Mesendoderm (in vitro differentiated cells): ENCODE results near the gene RBSN. TPM values are rescaled to one million over a fixed set of nuclear protein-coding genes. Genes with fewer than 3 reads are reported as not detected.
"Not testable (repeated sequence)": the region's sequence is repeated elsewhere in the genome, so short reads cannot be mapped to it uniquely, and the experiment has no call there.

Source experiments
- DNase-seq: peaks from one replicate; pipeline ENCODE4 v3.0.0; 2013
- H2AK5ac ChIP-seq: 2 replicates; pipeline ENCODE4 v1.6.1; 2013; ENCODE audit warnings: low read length, inconsistent platforms
- H2BK120ac ChIP-seq: 2 replicates; pipeline ENCODE4 v1.6.1; 2013; ENCODE audit warnings: low read depth, mild to moderate bottlenecking, low read length, moderate library complexity, mixed read lengths
- H2BK15ac ChIP-seq: replicated peaks from 2 replicates; pipeline ENCODE4 v1.6.1; 2013; ENCODE audit warnings: low read depth, mild to moderate bottlenecking, moderate library complexity
- H2BK5ac ChIP-seq: 2 replicates; pipeline ENCODE4 v1.6.1; 2013; ENCODE audit warnings: low read length, inconsistent platforms
- H3K18ac ChIP-seq: 2 replicates; pipeline ENCODE4 v1.6.1; 2013; ENCODE audit warnings: mild to moderate bottlenecking, low read length, mixed read lengths
- H3K23ac ChIP-seq: one replicate; pipeline ENCODE4 v1.6.1; 2013; ENCODE audit warnings: low read length
- H3K27ac ChIP-seq: 2 replicates; pipeline ENCODE4 v1.5.1; 2013; ENCODE audit warnings: low read depth, mild to moderate bottlenecking, inconsistent platforms, low read length, moderate library complexity
- H3K27me3 ChIP-seq: 2 replicates; pipeline ENCODE4 v1.6.1; 2013; ENCODE audit warnings: low read length, control low read depth, mild to moderate bottlenecking, inconsistent platforms; ENCODE audit not compliant: insufficient read depth, poor library complexity
- H3K36me3 ChIP-seq: 2 replicates; pipeline ENCODE4 v1.6.1; 2013; ENCODE audit warnings: low read length, inconsistent platforms; ENCODE audit not compliant: control insufficient read depth, insufficient read depth
- H3K4ac ChIP-seq: one replicate; pipeline ENCODE4 v1.6.1; 2013; ENCODE audit warnings: low read depth, mild to moderate bottlenecking, low read length, moderate library complexity
- H3K4me1 ChIP-seq: 2 replicates; pipeline ENCODE4 v1.6.1; 2013; ENCODE audit warnings: low read depth, low read length, inconsistent platforms; ENCODE audit not compliant: control insufficient read depth
- H3K4me2 ChIP-seq: 2 replicates; pipeline ENCODE4 v1.6.1; 2013; ENCODE audit warnings: low read length
- H3K4me3 ChIP-seq: 2 replicates; pipeline ENCODE4 v1.5.1; 2013; ENCODE audit warnings: mild to moderate bottlenecking, low read length
- H3K56ac ChIP-seq: one replicate; pipeline ENCODE4 v1.6.1; 2013; ENCODE audit warnings: low read length
- H3K79me1 ChIP-seq: 2 replicates; pipeline ENCODE4 v1.6.1; 2013; ENCODE audit warnings: low read length, inconsistent platforms
- H3K79me2 ChIP-seq: 2 replicates; pipeline ENCODE4 v1.6.1; 2013; ENCODE audit warnings: mild to moderate bottlenecking, low read length; ENCODE audit not compliant: control insufficient read depth, insufficient read depth
- H3K9ac ChIP-seq: 2 replicates; pipeline ENCODE4 v1.6.1; 2013; ENCODE audit warnings: low read length, inconsistent platforms
- H4K5ac ChIP-seq: one replicate; pipeline ENCODE4 v1.6.1; 2013; ENCODE audit warnings: low read length
- H4K8ac ChIP-seq: one replicate; pipeline ENCODE4 v1.6.1; 2013; ENCODE audit warnings: low read depth, mild to moderate bottlenecking, control low read depth, low read length, moderate library complexity
- WGBS: extraction: QIAGEN DNeasy Blood & Tissue Kit; methylation state at CpG from one replicate; pipeline ENCODE4 v1.1.7; 2013; ENCODE audit warnings: low lambda C conversion rate, missing lambda C conversion rate; ENCODE audit not compliant: insufficient coverage; ENCODE audit errors: extremely low coverage; 5-methylcytosine and 5-hydroxymethylcytosine counted together
- polyA plus RNA-seq, 2 experiments: library from polyadenylated mRNA; stranded (reverse); fragments of 200-250 nt; gene quantifications; one replicate each; pipeline ENCODE4 v1.2.3, GENCODE V29; 2013

Gene RBSN
- 11.2 TPM for polyA plus RNA-seq (2013, experiment 1 of 2)
- 10.6 TPM for polyA plus RNA-seq (2013, experiment 2 of 2)

DNA sequence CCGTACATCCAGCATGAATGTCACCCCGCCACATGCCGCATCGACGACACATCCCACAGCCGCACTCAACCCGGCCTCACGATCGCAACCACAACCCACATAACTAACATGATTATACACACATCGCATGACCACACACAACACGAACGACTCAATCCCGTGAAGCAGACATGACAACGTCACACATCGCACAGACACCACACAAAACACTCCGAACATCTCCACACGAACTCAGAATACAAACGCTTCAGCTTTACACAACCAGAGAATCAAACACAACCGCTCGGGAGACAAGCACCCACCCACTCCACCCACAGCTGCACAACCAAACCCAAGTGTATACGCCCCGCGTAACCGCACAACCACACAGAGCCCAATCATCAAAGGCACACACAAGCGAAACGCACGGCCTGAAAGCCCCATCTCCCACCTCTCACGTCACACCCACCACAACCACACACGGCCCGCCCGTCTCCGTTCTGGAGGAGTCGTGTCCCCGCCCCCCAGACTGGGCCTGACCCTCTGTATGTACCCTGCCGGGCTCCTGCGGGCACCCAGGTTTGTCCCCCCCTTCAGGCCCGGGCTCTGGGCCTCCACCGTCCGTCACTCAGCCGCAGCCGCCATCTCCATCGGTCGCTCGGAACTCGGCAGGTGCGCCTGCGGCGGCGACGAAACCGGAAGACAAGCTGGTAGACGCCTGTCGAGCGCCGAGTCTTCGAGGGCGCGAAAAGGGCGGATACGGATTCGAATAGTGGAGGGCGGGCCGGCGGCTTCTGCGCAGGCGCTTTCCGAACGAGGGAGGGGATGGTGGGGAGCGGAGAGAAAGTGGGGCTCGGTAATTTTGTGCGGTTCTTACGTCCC, at the start of gene RBSN:
TSS of gene RBSN (minus strand) at position 646 of the 861 bp plus-strand sequence. CDS start 3,028 bp downstream, outside the sequence.
- Histone ChIP-seq H3K18ac (peak within 1 kb of the TSS; percentile 22), H3K27ac (no peak within 1 kb of the TSS), H3K79me1 (peaks cover 10% of the 10 kb centered on the region), H2BK15ac (no peak within 1 kb of the TSS), H3K27me3 (no peaks in the 10 kb centered on the region), H3K4ac (no peak within 1 kb of the TSS), H3K4me2 (peak within 1 kb of the TSS; percentile 100), H3K4me1 (peaks cover 5% of the 10 kb centered on the region), H3K9ac (peak within 1 kb of the TSS; percentile 97), H3K56ac (peak within 1 kb of the TSS; percentile 99), H3K4me3 (peak within 1 kb of the TSS; percentile 99), H2BK120ac (no peak within 1 kb of the TSS), H3K36me3 (peaks cover 3% of the 10 kb centered on the region), H2AK5ac (no peak within 1 kb of the TSS), H4K8ac (no peak within 1 kb of the TSS), H3K23ac (peak within 1 kb of the TSS; percentile 68), H2BK5ac (no peak within 1 kb of the TSS), H4K5ac (peak within 1 kb of the TSS; percentile 63), H3K79me2 (peaks cover 9% of the 10 kb centered on the region)
- no CpG with 5 or more reads among the region's 72 CpGs for WGBS
- DNase-seq = peak; percentile 97

GRCh38 chr3:15148614-15149013, 49.7 kb upstream of the RBSN start:
- Histone ChIP-seq H4K5ac (no peak overlapping the region), H3K9ac (no peak overlapping the region), H4K8ac (no peak overlapping the region), H3K23ac (no peak overlapping the region), H3K79me2 (no peaks in the 10 kb centered on the region), H3K18ac (no peak overlapping the region), H3K4me2 (no peak overlapping the region), H2BK120ac (no peak overlapping the region), H3K56ac (no peak overlapping the region), H3K4ac (no peak overlapping the region), H3K36me3 (no peaks in the 10 kb centered on the region), H3K27ac (no peak overlapping the region), H3K27me3 (no peaks in the 10 kb centered on the region), H3K4me1 (no peaks in the 10 kb centered on the region), H3K4me3 (no peak overlapping the region), H2BK15ac (no peak overlapping the region), H3K79me1 (no peaks in the 10 kb centered on the region), H2AK5ac (no peak overlapping the region), H2BK5ac (no peak overlapping the region)
- DNase-seq = peak; percentile 96
- no CpG with 5 or more reads among the region's 3 CpGs for WGBS

DNA sequence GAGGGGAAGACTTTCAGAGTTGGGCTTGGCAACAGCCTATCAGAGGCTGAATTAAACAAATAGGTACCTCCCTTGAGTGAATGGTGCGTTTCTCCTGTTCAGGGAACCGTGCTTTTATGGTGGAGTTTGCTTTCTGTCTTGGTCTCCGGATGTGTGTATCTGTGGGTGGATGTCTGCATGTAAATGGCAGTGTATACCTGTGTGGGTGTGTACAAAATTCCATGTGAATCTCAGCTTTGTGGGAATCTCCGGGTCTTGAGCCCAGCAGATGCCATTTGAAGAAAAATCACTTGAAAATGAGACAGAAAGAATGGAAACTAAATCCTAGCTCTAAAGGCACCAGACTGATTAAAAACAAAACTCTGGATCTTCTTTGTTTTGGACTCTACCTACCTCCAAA, 37.9 kb upstream of the RBSN start:
- not testable (repeated sequence) for H2BK120ac ChIP-seq, H4K8ac ChIP-seq, H3K27ac ChIP-seq, H3K36me3 ChIP-seq, H3K79me1 ChIP-seq, H3K4me2 ChIP-seq, H3K9ac ChIP-seq, H2BK5ac ChIP-seq, H3K4me3 ChIP-seq, H3K56ac ChIP-seq, DNase-seq, H3K4me1 ChIP-seq, H4K5ac ChIP-seq, H2AK5ac ChIP-seq, H2BK15ac ChIP-seq, H3K27me3 ChIP-seq, H3K79me2 ChIP-seq, H3K4ac ChIP-seq, H3K18ac ChIP-seq, H3K23ac ChIP-seq
- WGBS = no CpG with 5 or more reads among the region's 4 CpGs

DNA sequence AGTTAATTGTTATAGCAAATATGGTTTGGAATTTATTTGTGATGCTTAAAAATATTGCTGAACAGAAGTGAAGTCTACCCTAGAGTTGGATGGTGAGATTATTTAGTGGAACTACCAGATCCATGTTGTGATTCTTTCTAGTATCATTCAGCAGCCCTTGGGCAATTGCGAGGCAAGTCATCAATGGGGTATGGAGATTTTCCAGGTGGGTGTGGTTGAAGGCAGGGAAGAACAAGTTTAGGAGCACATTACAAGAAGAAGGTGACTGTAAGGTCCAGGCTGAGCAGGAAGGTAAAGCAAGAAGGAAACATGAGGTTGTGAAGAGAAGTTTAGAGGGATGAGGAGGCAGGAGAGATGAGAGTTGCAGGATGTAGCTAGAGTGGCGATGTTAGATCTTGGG, 36.0 kb upstream of the RBSN start:
- not testable (repeated sequence) for H3K9ac ChIP-seq, DNase-seq, H4K8ac ChIP-seq, H2BK120ac ChIP-seq, H4K5ac ChIP-seq, H3K4me2 ChIP-seq, H2BK5ac ChIP-seq, H3K23ac ChIP-seq, H3K4ac ChIP-seq, H2BK15ac ChIP-seq, H3K56ac ChIP-seq, H3K79me1 ChIP-seq, H2AK5ac ChIP-seq, H3K27me3 ChIP-seq, H3K18ac ChIP-seq, H3K4me3 ChIP-seq, H3K36me3 ChIP-seq, H3K79me2 ChIP-seq, H3K4me1 ChIP-seq, H3K27ac ChIP-seq
- no CpG with 5 or more reads among the region's 2 CpGs for WGBS

GRCh38 chr3:15128403-15128802, 29.5 kb upstream of the RBSN start:
- not testable (repeated sequence) for H3K23ac ChIP-seq, H3K4me3 ChIP-seq, H2BK5ac ChIP-seq, H2BK15ac ChIP-seq, H3K4me2 ChIP-seq, H3K79me2 ChIP-seq, H3K18ac ChIP-seq, H3K27me3 ChIP-seq, H4K8ac ChIP-seq, H3K9ac ChIP-seq, H3K79me1 ChIP-seq, H4K5ac ChIP-seq, DNase-seq, H2AK5ac ChIP-seq, H3K4me1 ChIP-seq, H3K4ac ChIP-seq, H2BK120ac ChIP-seq, H3K36me3 ChIP-seq, H3K56ac ChIP-seq, H3K27ac ChIP-seq
- WGBS = no CpG with 5 or more reads among the region's 4 CpGs
